ENCODE data around the gene FXYD1.

The FXYD1 gene

DNA sequence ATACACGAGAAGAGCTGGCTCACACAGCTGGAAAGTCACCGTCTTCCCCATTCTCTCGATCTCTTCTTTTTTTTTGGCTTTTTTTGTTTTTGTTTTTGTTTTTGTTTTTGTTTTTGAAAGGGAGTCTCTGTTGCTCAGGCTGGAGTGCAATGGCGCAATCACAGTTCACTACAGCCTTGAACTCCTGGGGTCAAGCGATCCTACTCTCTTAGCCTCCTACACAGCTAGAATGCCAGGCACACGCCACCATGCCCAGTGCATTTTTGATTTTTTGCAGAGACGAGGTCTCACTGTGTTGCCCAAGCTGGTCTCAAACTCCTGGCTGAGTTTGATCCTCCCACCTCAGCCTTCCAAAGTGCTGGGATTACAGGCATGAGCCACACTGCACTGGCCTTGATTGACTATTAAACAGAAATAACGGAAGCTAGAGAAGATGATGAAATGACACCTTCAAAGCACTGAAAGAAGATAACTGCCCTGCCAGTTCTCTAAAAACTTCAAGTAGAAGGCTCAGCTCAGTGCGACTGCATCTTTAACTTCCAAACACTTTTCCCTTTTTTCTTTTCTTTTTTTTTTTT lies 19.0 kb upstream of the FXYD1 start:
- Mint-ChIP-seq H3K27ac (no peak overlapping the region), H3K36me3 (ENCODE audit: low read depth) (no peaks in the 10 kb centered on the region), H3K4me1 (peaks cover 50% of the 10 kb centered on the region), H3K4me3 (no peak overlapping the region), H3K27me3 (ENCODE audit: low read depth, poor library complexity) (peaks cover 11% of the 10 kb centered on the region), H3K9me3 (no peaks in the 10 kb centered on the region)
- TF ChIP-seq, protein P1, sequence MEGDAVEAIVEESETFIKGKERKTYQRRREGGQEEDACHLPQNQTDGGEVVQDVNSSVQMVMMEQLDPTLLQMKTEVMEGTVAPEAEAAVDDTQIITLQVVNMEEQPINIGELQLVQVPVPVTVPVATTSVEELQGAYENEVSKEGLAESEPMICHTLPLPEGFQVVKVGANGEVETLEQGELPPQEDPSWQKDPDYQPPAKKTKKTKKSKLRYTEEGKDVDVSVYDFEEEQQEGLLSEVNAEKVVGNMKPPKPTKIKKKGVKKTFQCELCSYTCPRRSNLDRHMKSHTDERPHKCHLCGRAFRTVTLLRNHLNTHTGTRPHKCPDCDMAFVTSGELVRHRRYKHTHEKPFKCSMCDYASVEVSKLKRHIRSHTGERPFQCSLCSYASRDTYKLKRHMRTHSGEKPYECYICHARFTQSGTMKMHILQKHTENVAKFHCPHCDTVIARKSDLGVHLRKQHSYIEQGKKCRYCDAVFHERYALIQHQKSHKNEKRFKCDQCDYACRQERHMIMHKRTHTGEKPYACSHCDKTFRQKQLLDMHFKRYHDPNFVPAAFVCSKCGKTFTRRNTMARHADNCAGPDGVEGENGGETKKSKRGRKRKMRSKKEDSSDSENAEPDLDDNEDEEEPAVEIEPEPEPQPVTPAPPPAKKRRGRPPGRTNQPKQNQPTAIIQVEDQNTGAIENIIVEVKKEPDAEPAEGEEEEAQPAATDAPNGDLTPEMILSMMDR (IDR thresholded peaks at IDR 0.05), result no peak
- no peak for DNase-seq

DNA sequence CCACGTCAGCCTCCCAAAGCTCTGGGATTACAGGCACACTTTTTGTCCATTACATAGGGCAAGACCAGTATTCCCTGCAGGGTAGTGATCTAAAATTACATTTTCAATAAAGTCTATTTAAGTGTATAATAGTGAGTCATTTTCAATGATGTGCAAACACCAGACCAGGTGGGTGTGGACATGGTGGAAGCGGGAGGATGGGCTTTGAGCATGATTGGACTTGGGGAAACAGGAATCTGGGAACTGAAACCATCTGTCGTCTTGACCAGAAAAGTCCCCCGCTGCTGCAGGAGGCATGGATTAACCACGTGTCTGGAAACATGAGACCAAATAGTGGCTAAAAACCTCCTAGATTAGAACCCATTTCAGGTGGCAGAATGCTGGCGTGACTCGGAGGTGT lies 18.1 kb upstream of the FXYD1 start:
- Mint-ChIP-seq H3K4me1 (peaks cover 43% of the 10 kb centered on the region), H3K27ac (no peak overlapping the region), H3K9me3 (no peaks in the 10 kb centered on the region), H3K36me3 (ENCODE audit: low read depth) (no peaks in the 10 kb centered on the region), H3K4me3 (no peak overlapping the region), H3K27me3 (ENCODE audit: low read depth, poor library complexity) (peaks cover 11% of the 10 kb centered on the region)
- TF ChIP-seq, protein P1 (IDR thresholded peaks at IDR 0.05), result no peak
- no peak for DNase-seq

DNA sequence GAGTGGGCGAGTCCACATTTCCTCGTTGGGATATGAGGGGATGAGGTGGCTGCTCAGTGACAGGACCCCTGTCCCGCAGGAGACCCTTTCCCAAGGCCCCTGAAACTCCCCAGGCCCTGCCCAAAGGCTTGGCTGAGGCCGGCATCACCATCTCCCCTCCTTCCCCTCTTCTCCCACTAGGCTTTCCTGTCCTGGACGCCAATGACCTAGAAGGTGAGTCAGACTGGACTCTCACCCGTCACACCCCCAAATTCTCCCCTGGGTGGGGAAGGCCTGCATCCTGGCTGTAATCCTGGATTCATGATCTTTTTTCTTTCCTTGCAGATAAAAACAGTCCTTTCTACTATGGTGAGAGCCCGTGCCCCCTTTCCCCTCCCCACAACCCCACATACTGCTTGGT lies 17.7 kb upstream of the FXYD1 start:
- Mint-ChIP-seq H3K4me3 (no peak overlapping the region), H3K4me1 (peaks cover 43% of the 10 kb centered on the region), H3K36me3 (ENCODE audit: low read depth) (no peaks in the 10 kb centered on the region), H3K27me3 (ENCODE audit: low read depth, poor library complexity) (peaks cover 11% of the 10 kb centered on the region), H3K27ac (peak overlapping the region; percentile 35), H3K9me3 (no peaks in the 10 kb centered on the region)
- TF ChIP-seq, protein P1 (IDR thresholded peaks at IDR 0.05), result no peak
- DNase-seq, result no peak

DNA sequence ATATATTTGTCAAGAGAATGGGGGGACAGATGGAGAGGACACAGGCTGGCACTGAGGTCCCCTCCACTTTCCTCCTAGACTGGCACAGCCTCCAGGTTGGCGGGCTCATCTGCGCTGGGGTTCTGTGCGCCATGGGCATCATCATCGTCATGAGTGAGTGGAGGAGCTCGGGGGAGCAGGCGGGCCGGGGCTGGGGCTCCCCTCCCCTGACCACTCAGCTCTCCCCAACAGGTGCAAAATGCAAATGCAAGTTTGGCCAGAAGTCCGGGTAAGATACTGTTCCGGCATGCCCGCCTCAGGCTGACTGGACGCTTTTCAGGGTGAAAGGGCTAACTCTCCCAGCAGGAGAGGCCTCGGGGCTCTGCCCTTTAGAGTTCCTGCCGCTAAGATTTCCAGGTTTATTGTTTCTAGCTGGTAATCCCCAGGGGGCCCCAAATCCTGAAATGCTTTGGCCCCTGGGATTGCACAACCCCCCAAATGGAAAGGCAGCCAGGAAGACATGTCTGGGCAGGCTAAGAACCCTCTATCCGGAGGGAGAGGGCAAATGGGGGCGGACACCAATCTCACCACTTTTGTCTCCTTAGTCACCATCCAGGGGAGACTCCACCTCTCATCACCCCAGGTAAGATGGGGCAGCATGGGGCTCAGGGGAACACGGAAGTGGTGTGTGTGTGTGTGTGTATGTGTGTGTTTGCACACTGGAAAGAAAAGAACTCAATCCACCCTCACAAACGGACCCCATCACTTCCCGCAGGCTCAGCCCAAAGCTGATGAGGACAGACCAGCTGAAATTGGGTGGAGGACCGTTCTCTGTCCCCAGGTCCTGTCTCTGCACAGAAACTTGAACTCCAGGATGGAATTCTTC lies 15.7 kb upstream of the FXYD1 start:
- TF ChIP-seq, protein P1 (IDR thresholded peaks at IDR 0.05), result no peak
- H3K27ac Mint-ChIP-seq, result no peak overlapping the region
- DNase-seq, result no peak
- H3K9me3 Mint-ChIP-seq, result no peaks in the 10 kb centered on the region
- peaks cover 4% of the 10 kb centered on the region for H3K27me3 Mint-ChIP-seq (ENCODE audit: low read depth, poor library complexity)
- peaks cover 36% of the 10 kb centered on the region for H3K4me1 Mint-ChIP-seq
- no peaks in the 10 kb centered on the region for H3K36me3 Mint-ChIP-seq (ENCODE audit: low read depth)
- H3K4me3 Mint-ChIP-seq, result no peak overlapping the region

DNA sequence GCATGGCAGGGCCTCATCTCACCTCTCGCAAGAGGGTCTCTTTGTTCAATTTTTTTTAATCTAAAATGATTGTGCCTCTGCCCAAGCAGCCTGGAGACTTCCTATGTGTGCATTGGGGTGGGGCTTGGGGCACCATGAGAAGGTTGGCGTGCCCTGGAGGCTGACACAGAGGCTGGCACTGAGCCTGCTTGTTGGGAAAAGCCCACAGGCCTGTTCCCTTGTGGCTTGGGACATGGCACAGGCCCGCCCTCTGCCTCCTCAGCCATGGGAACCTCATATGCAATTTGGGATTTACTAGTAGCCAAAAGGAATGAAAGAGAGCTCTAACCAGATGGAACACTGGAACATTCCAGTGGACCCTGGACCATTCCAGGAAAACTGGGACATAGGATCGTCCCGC lies 15.1 kb upstream of the FXYD1 start:
- H3K4me3 Mint-ChIP-seq, result no peak overlapping the region
- H3K4me1 Mint-ChIP-seq, result peaks cover 36% of the 10 kb centered on the region
- no peak overlapping the region for H3K27ac Mint-ChIP-seq
- DNase-seq, result no peak
- no peaks in the 10 kb centered on the region for H3K9me3 Mint-ChIP-seq
- TF ChIP-seq, protein P1 (IDR thresholded peaks at IDR 0.05), result no peak
- H3K27me3 Mint-ChIP-seq (ENCODE audit: low read depth, poor library complexity), result peaks cover 4% of the 10 kb centered on the region
- no peaks in the 10 kb centered on the region for H3K36me3 Mint-ChIP-seq (ENCODE audit: low read depth)

Measured in nephron progenitor cell (in vitro differentiated cells).